GM19328 (cell line): Measurements from ENCODE around the gene FGFR1OP2.
A peak's percentile ranks its signal among the peaks of the same experiment; 100 is the strongest.
"Not testable (repeated sequence)": the region's sequence is repeated elsewhere in the genome, so short reads cannot be mapped to it uniquely, and the experiment has no call there.

Experiments
- ATAC-seq: cut with Tn5 transposase; IDR thresholded peaks from one replicate; pipeline ENCODE4 v1.9.1; 2021; ENCODE audit warnings: mild to moderate bottlenecking, moderate library complexity; ENCODE audit not compliant: unreplicated experiment

FGFR1OP2 gene

GRCh38 chr12:26937863-26938700, at the start of gene FGFR1OP2, which contains the start of gene INTS13:
Gene FGFR1OP2, plus strand, starts transcription at chr12:26938470. Its CDS starts 15,689 bp downstream, at chr12:26954159.
Gene INTS13, minus strand, starts transcription at chr12:26937981. Its CDS starts 1,178 bp downstream, at chr12:26936803.
- ATAC-seq = peak; percentile 78

- ATAC-seq = no peak
Measured at GRCh38 chr12:26890784-26891183, 47.5 kb upstream of the FGFR1OP2 start.

DNA sequence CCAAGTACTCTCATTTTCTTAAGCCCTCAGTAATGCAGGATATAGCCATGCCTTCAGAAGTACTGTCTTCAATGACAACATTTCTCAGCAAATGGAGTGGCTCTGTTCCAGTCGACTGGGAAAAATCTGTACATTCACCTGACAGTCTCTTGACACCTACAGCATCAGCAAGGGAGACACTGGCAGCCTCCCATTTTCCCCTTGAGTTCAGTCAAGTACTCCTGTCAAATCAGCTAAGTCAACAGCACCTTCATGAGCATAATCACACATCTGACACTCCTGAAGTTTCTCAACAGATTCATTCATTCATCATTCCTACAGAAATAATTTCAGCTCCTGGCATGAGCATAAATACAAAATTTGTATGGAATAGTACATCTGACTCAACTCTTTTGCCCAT, 46.6 kb upstream of the FGFR1OP2 start:
- ATAC-seq = no peak

DNA sequence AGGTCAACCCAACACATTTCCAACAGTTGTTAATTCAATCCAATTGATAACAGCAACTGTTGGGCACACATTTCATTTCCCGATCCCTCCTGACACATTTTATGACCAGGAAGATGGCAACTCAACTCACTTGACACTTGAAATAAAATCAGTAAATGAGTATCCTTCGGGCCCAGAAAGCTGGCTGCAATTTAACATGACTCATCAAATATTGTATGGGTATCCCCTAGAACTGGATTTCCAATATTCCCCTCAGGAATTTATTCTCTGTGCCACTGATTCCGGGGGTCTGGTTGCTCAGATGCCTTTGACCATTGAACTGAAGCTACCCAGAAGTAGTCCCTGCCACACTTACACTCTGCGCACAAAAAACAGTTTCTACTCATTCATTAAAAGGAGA, 42.6 kb upstream of the FGFR1OP2 start:
- ATAC-seq = no peak

DNA sequence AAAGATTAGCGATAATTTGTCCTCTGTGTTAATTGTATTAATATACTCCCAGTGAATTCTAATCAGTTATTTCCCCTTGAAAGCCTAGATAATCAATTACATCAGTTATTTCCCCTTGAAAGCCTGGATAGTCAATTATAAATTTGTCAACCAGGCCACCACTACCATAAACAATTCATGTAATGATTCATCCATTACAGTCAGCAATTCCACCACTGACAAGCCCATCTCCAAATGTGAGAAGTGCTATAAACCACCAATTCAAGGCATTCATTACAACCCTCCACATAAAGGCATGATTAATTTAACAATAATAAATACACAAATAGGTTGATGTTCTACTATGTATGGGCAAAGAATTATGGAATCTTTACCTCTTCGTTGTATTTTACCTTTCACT, 41.4 kb upstream of the FGFR1OP2 start:
- no peak for ATAC-seq

DNA sequence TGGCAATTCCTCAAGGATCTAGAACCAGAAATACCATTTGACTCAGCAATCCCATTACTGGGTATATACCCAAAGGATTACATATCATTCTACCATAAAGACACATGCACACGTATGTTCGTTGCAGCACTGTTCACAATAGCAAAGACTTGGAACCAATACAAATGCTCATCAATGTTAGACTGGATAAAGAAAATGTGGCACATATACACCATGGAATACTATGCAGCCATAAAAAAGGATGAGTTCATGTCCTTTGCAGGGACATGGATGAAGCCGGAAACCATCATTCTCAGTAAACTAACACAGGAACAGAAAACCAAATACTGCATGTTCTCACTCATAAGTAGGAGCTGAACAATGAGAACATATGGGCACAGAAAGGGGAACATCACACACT, 34.9 kb upstream of the FGFR1OP2 start:
- ATAC-seq = not testable (repeated sequence)

DNA sequence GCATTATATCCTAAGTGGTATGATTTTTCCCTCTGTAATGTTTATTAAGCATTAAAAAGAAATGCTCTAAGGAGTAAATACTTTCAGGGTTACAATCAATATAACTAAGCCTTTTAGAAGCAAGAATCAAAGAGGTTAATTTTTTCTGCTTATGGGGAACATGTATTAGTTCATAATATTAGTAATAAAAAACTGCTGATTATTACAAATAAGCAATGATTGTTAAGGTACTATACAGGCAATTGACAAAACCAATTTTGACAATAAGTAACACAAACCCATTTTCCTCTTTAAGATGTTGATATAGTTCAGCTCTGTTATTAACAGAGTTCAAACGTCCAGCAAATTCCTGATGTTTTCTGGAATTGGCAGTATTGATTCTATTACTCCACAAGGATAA, 32.2 kb upstream of the FGFR1OP2 start:
- ATAC-seq = no peak

- no peak for ATAC-seq
Measured at GRCh38 chr12:26906704-26907103, 31.6 kb upstream of the FGFR1OP2 start.

DNA sequence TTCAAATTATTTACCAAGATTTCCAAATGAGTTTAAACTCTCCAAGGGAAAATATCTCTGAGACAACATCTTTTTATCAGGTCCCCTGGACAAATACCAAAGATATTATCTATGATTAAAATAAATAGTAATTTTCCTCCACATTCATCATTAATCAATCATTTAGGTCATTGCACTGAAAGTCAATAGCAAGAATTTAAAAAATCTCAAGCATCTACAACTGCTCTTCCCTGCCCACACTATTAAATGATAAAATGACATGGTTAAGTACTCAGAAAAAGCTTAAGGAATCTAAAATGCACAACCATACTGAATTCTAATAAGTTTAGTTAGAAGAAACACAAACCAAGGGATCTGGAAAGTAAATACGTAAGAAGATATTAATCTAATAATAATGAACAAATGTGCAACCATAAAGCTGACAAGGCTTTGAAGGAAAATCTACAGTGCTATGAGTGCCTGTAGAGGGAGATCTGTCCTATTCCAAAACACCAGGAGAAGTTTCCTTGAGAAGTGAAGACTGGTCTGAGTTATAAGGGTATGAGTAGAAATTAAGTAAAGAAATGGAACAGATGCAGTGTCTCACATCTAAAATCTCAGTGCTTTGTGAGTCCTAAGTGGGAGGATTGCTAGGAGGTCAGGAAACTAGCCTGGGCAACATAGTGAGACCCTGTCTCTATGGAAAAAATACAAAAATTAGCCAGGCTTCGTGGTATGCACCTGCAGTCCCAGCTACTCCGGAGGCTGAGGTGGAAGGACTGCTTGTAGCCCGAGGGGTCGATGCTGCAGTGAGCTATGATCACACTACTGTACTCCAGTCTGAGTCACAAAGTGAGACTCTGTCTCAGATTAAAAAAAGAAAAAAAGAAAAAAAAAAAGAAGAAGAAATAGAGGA, 19.7 kb upstream of the FGFR1OP2 start:
- no peak for ATAC-seq

DNA sequence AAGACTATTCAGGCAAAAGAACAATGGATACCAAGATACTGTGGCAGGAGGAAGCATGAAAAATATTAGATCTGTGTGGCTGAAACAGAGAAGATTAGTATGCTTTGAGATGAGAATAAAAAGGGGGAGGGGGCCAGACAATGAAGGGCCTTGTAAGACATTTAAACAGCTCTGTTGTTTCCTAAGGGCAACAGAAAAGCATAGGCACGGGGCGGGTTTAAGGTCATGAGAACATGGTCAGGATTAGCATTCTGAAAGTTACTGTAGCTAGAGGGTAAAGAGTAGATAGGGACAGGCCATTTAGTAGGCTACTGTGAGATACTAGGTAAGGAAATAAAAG, 19.1 kb upstream of the FGFR1OP2 start:
- no peak for ATAC-seq

- ATAC-seq = no peak
Measured at GRCh38 chr12:26921886-26922285, 16.4 kb upstream of the FGFR1OP2 start.

DNA sequence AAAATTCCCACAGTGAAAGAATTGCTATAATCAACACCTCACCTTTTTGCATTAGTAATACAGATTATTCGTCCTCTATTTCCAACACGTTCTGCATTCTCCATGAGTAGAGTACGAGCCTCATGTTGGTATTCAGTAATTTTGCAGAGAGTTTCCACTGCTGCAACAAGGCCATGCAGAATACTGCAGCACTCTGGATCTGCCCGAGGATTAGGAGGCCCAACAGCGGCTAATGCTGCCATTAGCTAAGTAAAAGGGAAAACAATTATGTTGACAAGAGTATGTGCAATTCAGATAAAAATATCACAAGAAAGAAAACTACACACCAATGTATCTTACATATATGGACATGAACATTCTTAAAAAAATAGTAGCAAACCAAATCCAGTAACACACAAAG, 9.6 kb upstream of the FGFR1OP2 start:
- no peak for ATAC-seq

GRCh38 chr12:26929590-26929989, 8.7 kb upstream of the FGFR1OP2 start:
- ATAC-seq = no peak

GRCh38 chr12:26935636-26936378, 2.5 kb upstream of the FGFR1OP2 start:
- no peak for ATAC-seq

DNA sequence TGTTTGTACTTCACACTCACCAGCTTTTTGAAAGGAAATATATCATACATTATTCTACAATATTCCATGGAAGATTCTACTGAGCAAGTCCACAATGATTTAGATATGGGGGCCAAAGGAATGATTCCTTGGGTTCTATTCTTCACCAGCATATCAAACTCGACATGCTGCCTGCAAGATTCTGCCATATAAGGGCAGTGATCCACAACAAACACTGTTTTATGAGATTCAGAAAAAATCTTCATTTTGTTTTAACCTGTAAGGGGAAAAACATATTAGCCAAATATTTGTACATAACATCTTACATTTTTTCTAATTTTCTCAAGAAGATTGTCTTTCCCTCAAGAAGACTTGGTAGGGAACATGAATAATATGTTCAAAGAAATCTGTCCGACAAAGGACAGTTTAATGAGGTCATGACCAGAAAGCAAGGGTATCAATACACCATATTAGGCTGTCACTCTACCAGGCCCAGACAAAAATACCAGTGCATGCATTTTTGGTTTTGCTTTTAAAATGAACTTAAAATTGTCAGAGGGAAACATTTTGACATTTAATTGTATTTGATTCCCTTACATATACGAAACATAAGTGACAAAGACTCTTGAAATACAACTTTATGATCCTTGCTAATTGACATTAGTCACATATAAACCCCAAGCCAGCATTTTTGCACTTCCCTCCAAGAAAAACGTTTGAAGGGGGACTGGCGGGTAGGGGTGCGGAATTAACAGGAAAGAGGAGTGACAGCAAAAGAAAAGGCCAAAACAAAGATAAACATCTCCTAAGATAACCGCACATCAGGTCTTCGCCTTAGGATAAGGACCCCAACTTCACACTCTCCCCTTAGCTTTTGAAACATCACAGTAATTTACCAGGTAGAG, 1.5 kb upstream of the FGFR1OP2 start:
- ATAC-seq = no peak

DNA sequence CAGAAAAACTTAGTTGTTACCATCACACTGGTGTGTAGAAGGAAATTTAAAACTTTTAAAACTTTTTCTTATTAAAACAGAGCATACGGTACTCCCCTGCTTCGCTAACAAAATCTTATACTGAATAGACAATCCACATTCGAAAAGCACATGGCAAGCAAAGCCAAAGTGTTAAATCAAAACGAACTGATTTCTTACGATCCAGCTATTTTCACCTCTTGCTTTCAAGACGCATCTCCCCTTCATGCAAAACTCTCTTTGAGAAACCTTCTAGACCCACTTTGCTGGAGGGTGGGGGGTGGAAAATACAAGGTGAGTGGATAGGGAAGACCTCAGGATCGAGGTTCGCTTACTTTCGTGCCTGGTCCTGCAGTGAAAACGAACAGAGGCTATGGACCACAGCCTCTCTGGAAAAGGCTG, 817 bp upstream of the FGFR1OP2 start:
- ATAC-seq = peak; percentile 2

DNA sequence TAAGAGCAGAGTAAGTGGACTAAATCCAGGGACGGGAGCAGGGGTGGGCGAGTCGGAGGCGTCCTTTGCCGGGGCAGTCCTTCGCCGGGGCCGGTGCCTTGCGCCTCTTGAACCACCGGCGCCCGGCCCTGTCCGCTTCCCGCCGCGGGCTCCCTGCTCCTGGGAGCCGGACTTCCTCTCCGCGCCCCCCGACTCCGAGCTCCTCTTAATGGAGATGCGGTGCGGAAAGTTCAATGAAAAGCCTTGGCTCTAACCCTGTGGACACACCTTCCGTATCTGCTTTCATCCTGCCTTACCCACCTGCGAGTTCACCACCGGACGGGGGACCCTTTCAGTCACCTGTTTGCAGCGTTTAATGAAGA, 412 bp downstream of the FGFR1OP2 start:
- peak; percentile 8 for ATAC-seq

DNA sequence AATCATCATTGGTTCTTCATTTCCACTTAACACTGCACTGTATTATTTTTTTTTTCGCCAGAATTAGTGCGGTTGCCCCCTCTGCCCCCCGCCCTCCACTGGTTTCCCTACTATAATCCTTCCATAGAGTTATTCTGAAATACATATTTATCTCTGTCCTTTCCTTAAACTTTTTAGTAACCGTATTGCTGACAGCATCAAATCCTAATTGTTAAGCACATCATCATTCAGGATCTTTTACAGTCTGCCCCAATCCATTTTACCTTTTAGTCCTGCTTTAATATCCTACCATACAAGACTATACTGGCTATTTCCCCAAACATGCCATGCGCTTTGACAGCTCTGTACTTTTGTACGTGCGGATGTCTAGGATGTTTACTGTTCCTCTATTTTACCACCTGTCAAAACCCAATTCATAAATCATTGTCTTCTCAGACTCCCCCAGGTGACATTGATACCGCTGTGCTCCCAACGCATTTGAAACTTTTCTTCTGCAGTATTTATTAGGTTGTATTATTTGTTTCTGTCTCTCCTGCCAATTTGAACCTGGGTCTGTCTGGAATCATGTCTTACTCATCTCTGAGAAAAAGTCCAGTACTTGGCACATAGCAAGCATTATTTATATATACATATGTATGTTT, 1.0 kb downstream of the FGFR1OP2 start:
- ATAC-seq = no peak

DNA sequence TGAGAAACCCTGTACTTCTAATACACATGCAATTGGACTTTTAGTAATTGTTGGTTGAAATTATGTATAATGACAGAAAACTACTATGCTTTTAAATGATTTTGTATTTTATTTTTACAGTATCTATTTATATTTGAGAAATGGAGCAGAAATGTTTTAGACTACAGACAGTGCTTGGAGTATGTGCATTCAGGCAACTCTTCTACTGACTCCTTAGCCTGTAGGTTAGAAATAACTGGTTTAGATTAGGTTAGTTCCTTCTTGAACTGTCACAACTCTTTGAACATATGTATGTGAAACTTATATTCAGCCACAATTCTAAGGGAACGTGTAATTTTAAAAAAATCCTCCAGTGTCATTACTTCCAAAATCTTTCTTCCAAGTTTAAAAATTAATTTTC, 1.7 kb downstream of the FGFR1OP2 start:
- ATAC-seq = no peak
